Measurements from ENCODE around the gene PTAR1. TPM values are rescaled to one million over a fixed set of nuclear protein-coding genes. Genes with fewer than 3 reads are reported as not detected.
"Not testable (repeated sequence)": the region's sequence is repeated elsewhere in the genome, so short reads cannot be mapped to it uniquely, and the experiment has no call there.

The PTAR1 gene
- 12.4 and 20.5 TPM in 2 replicates for polyA plus RNA-seq (2011; rRNA removed)
- polyA minus RNA-seq (2011; rRNA and poly(A)+ RNA removed), result 31.8 and 39.1 TPM in 2 replicates

GRCh38 chr9:69759421-69760277, at the start of gene PTAR1:
Gene PTAR1 (minus strand): TSS chr9:69760011. CDS start chr9:69759938, 73 bp downstream.
- DNase-seq (ENCODE audit: low read depth), result peak; percentile 47
- H3K27me3 ChIP-seq (ENCODE audit: control insufficient read depth, insufficient read depth, low read length), result no peaks in the 10 kb centered on the region
- no peaks in the 10 kb centered on the region for H3K36me3 ChIP-seq (ENCODE audit: control insufficient read depth, insufficient read depth, low read length)
- ChIA-PET CTCF (no interaction called here), POLR2A (no interaction called here)
- no peak for TF ChIP-seq CTCF (IDR thresholded peaks at IDR 0.05; ENCODE audit: insufficient read depth, low read depth, low read length)
- H3K4me3 ChIP-seq (ENCODE audit: low read depth, low read length), result peak within 1 kb of the TSS; percentile 87

- no peaks in the 10 kb centered on the region for H3K36me3 ChIP-seq (ENCODE audit: control insufficient read depth, insufficient read depth, low read length)
- POLR2A ChIA-PET, result no interaction called here
- H3K27me3 ChIP-seq (ENCODE audit: control insufficient read depth, insufficient read depth, low read length), result no peaks in the 10 kb centered on the region
- peak; percentile 47; the same call in 1 of the 2 replicates for TF ChIP-seq CTCF (IDR thresholded peaks at IDR 0.05; ENCODE audit: insufficient read depth, low read depth, low read length)
- DNase-seq (ENCODE audit: low read depth), result no peak
- H3K4me3 ChIP-seq (ENCODE audit: low read depth, low read length), result no peak overlapping the region
- CTCF ChIA-PET, result interaction anchor here (0.6 to 3.0 kb wide), 16 partner anchors 9 to 304 kb away, joined by 3 to 12 read pairs (median 4); no protein-coding TSS in a partner anchor
These were observed 49.6 kb upstream of the PTAR1 start for GRCh38 chr9:69809304-69809863.

GRCh38 chr9:69806627-69807026, 46.8 kb upstream of the PTAR1 start:
- Histone ChIP-seq H3K36me3 (ENCODE audit: control insufficient read depth, insufficient read depth, low read length) (no peaks in the 10 kb centered on the region), H3K4me3 (ENCODE audit: low read depth, low read length) (no peak overlapping the region), H3K27me3 (ENCODE audit: control insufficient read depth, insufficient read depth, low read length) (no peaks in the 10 kb centered on the region)
- ChIA-PET CTCF (interaction anchor here (0.9 to 2.6 kb wide), 3 partner anchors 9 to 306 kb away, joined by 4 to 8 read pairs (median 4); no protein-coding TSS in a partner anchor), POLR2A (no interaction called here)
- TF ChIP-seq CTCF (IDR thresholded peaks at IDR 0.05; ENCODE audit: insufficient read depth, low read depth, low read length), result no peak
- DNase-seq (ENCODE audit: low read depth), result no peak

- DNase-seq (ENCODE audit: low read depth), result no peak
- Histone ChIP-seq H3K4me3 (ENCODE audit: low read depth, low read length) (no peak overlapping the region), H3K36me3 (ENCODE audit: control insufficient read depth, insufficient read depth, low read length) (no peaks in the 10 kb centered on the region), H3K27me3 (ENCODE audit: control insufficient read depth, insufficient read depth, low read length) (no peaks in the 10 kb centered on the region)
- ChIA-PET CTCF (interaction anchor here (0.8 to 1.3 kb wide), 4 partner anchors 17 to 307 kb away, joined by 3 to 4 read pairs (median 4); no protein-coding TSS in a partner anchor), POLR2A (interaction anchor here (0.7 kb wide), 1 partner anchor 88 kb away, joined by 3 read pairs; no protein-coding TSS in a partner anchor)
- TF ChIP-seq CTCF (IDR thresholded peaks at IDR 0.05; ENCODE audit: insufficient read depth, low read depth, low read length), result no peak
These were observed 46.2 kb upstream of the PTAR1 start for GRCh38 chr9:69805962-69806515.

- DNase-seq (ENCODE audit: low read depth), result no peak
- no peaks in the 10 kb centered on the region for H3K36me3 ChIP-seq (ENCODE audit: control insufficient read depth, insufficient read depth, low read length)
- CTCF ChIA-PET, result interaction anchor here (0.8 to 1.2 kb wide), 2 partner anchors 11 to 13 kb away, joined by 3 read pairs; no protein-coding TSS in a partner anchor
- no peak overlapping the region for H3K4me3 ChIP-seq (ENCODE audit: low read depth, low read length)
- POLR2A ChIA-PET, result no interaction called here
- H3K27me3 ChIP-seq (ENCODE audit: control insufficient read depth, insufficient read depth, low read length), result no peaks in the 10 kb centered on the region
- TF ChIP-seq CTCF (IDR thresholded peaks at IDR 0.05; ENCODE audit: insufficient read depth, low read depth, low read length), result no peak
These were observed 42.2 kb upstream of the PTAR1 start for GRCh38 chr9:69801989-69802388.

GRCh38 chr9:69800027-69800426, 40.2 kb upstream of the PTAR1 start:
- H3K27me3 ChIP-seq (ENCODE audit: control insufficient read depth, insufficient read depth, low read length); POLR2A ChIA-PET; H3K4me3 ChIP-seq (ENCODE audit: low read depth, low read length); H3K36me3 ChIP-seq (ENCODE audit: control insufficient read depth, insufficient read depth, low read length); DNase-seq (ENCODE audit: low read depth); CTCF ChIA-PET: not testable (repeated sequence)

- POLR2A ChIA-PET; H3K27me3 ChIP-seq (ENCODE audit: control insufficient read depth, insufficient read depth, low read length); DNase-seq (ENCODE audit: low read depth); H3K36me3 ChIP-seq (ENCODE audit: control insufficient read depth, insufficient read depth, low read length); H3K4me3 ChIP-seq (ENCODE audit: low read depth, low read length): not testable (repeated sequence)
- CTCF ChIA-PET, result interaction anchor here (1.4 kb wide), 1 partner anchor 9 kb away, joined by 8 read pairs; no protein-coding TSS in a partner anchor
These were observed 39.7 kb upstream of the PTAR1 start for GRCh38 chr9:69799521-69799920.
